Hepatocyte (in vitro differentiated cells): ENCODE results near the gene EDAR. TPM values are rescaled to one million over a fixed set of nuclear protein-coding genes. Genes with fewer than 3 reads are reported as not detected.

ENCODE experiments used
- DNase-seq: peaks from one replicate; pipeline ENCODE4 v3.0.0-alpha.2; 2016; ENCODE audit warnings: low spot score
- H2AFZ ChIP-seq: fragments of 200-600 bp; sonication (generic); 2 replicates; pipeline ENCODE4 v1.6.0; 2016; ENCODE audit warnings: antibody characterized with exemption, mild to moderate bottlenecking
- H3K27ac ChIP-seq: fragments of 200-600 bp; sonication (generic); 2 replicates; pipeline ENCODE4 v1.5.1; 2016; ENCODE audit warnings: mild to moderate bottlenecking
- H3K27me3 ChIP-seq: fragments of 200-600 bp; sonication (generic); 2 replicates; pipeline ENCODE4 v1.6.1; 2016
- H3K36me3 ChIP-seq: fragments of 200-600 bp; sonication (generic); replicated peaks from 2 replicates; pipeline ENCODE4 v1.5.1; 2016; ENCODE audit warnings: low read depth; ENCODE audit not compliant: insufficient read depth
- H3K4me1 ChIP-seq: fragments of 200-600 bp; sonication (generic); 2 replicates; pipeline ENCODE4 v1.5.1; 2016; ENCODE audit warnings: mild to moderate bottlenecking, moderate library complexity; ENCODE audit not compliant: insufficient read depth
- H3K4me2 ChIP-seq: fragments of 200-600 bp; sonication (generic); 2 replicates; pipeline ENCODE4 v1.6.0; 2016
- H3K4me3 ChIP-seq: fragments of 200-600 bp; sonication (generic); 2 replicates; pipeline ENCODE4 v1.5.1; 2016; ENCODE audit warnings: mild to moderate bottlenecking
- H3K79me2 ChIP-seq: fragments of 200-600 bp; sonication (generic); 2 replicates; pipeline ENCODE4 v1.6.0; 2017; ENCODE audit warnings: mild to moderate bottlenecking
- H3K9me2 ChIP-seq: fragments of 200-600 bp; sonication (generic); replicated peaks from 2 replicates; pipeline ENCODE4 v1.6.0; 2017; ENCODE audit warnings: mild to moderate bottlenecking; ENCODE audit not compliant: insufficient read depth
- H3K9me3 ChIP-seq: fragments of 200-600 bp; sonication (generic); 2 replicates; pipeline ENCODE4 v1.5.1; 2016; ENCODE audit warnings: low read depth, mild to moderate bottlenecking
- H4K20me1 ChIP-seq: fragments of 200-600 bp; sonication (generic); 2 replicates; pipeline ENCODE4 v1.6.0; 2016; ENCODE audit warnings: mild to moderate bottlenecking; ENCODE audit not compliant: insufficient read depth, poor library complexity, severe bottlenecking
- EZH2 ChIP-seq: fragments of 200-600 bp; sonication (generic); IDR thresholded peaks from 2 replicates; pipeline ENCODE4 v1.6.1; 2016; ENCODE audit warnings: antibody characterized with exemption, mild to moderate bottlenecking, borderline replicate concordance
- EZH2phosphoT487 ChIP-seq: fragments of 200-600 bp; sonication (generic); IDR thresholded peaks from one replicate; pipeline ENCODE4 v1.6.1; 2018; ENCODE audit warnings: antibody characterized with exemption, mild to moderate bottlenecking, low read depth, moderate library complexity; ENCODE audit not compliant: unreplicated experiment, severe bottlenecking
- WGBS: methylation state at CpG from one replicate; pipeline ENCODE4 v1.1.6; 2016; ENCODE audit warnings: low lambda C conversion rate; ENCODE audit errors: missing lambda C conversion rate; 5-methylcytosine and 5-hydroxymethylcytosine counted together
- polyA plus RNA-seq: library from polyadenylated mRNA; unstranded; fragments of >200 nt; fragmentation: Nextera tagmentation; extraction: Ambion mirVana; gene quantifications from 2 replicates; pipeline ENCODE4 v1.2.1, GENCODE V29; 2016
- total RNA-seq: library from RNA; depleted of rRNA; stranded (reverse); fragments of >200 nt; gene quantifications from 2 replicates; pipeline ENCODE4 v1.2.3, GENCODE V29; 2014
- TF ChIP-seq, protein P1 (sequence below): fragments of 200-600 bp; sonication (generic); IDR thresholded peaks from 2 replicates; pipeline ENCODE4 v1.5.1; 2016; ENCODE audit warnings: antibody characterized with exemption, mild to moderate bottlenecking; ENCODE audit not compliant: poor library complexity

The EDAR gene
- total RNA-seq (0.12 and 0.20 TPM in 2 replicates), polyA plus RNA-seq (0.07 and 0.21 TPM in 2 replicates)

DNA sequence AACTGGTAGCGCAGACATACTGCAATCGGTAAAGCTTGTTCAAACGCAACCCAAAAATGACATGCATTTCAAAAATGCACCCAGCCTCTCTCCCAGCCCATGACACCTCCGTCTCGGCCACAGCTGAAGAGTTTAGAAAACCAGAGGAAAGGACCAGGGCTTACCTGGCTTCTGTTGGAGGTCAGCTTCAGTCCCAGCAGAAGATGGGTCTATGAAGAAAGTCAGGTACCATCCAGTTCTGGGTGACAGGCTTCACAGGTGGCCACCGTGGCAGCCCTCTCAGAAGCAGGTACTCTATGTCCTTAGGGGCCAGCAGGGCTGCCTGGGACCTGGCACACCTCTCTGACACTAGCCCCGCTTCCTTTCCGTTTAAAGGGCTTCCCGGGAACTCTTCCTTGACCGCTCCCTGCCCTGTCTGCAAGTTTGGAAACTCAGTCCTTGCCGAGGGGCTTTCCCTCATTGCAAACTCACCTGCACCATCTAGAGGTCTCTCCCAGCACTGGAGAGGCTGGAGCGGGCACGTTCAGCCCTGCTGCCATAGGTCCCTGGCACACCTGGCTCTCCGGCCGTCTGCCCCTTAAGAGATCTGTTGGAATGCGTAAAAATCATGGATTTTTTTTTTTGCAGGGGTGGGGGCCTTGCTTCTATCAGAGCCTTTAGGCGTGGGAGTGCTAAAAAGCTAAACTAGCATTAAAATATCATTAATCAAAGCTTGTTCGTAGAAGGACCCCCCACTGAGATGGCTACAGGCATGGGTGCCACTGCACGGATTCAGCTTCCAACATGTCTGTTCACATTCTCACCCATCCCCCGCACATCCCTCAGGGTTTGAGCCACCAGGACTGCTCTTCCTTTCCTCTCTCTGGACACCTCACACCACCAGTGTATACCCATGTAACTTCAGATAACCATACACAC is at the start of gene EDAR:
Gene EDAR, minus strand, starts transcription at position 425 of the 918 bp plus-strand sequence. CDS start 58,206 bp downstream, outside the sequence.
- H3K27me3 ChIP-seq: peaks cover 28% of the 10 kb centered on the region
- H3K4me2 ChIP-seq: peak within 1 kb of the TSS; percentile 69
- 28% methylated on average over 20 of the region's 20 CpGs for WGBS
- peak within 1 kb of the TSS; percentile 25 for H2AFZ ChIP-seq
- H3K79me2 ChIP-seq: no peaks in the 10 kb centered on the region
- peak; percentile 77 for DNase-seq
- H3K36me3 ChIP-seq: no peaks in the 10 kb centered on the region
- TF ChIP-seq EZH2: no peak
- TF ChIP-seq, protein P1, sequence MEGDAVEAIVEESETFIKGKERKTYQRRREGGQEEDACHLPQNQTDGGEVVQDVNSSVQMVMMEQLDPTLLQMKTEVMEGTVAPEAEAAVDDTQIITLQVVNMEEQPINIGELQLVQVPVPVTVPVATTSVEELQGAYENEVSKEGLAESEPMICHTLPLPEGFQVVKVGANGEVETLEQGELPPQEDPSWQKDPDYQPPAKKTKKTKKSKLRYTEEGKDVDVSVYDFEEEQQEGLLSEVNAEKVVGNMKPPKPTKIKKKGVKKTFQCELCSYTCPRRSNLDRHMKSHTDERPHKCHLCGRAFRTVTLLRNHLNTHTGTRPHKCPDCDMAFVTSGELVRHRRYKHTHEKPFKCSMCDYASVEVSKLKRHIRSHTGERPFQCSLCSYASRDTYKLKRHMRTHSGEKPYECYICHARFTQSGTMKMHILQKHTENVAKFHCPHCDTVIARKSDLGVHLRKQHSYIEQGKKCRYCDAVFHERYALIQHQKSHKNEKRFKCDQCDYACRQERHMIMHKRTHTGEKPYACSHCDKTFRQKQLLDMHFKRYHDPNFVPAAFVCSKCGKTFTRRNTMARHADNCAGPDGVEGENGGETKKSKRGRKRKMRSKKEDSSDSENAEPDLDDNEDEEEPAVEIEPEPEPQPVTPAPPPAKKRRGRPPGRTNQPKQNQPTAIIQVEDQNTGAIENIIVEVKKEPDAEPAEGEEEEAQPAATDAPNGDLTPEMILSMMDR: peak; percentile 80
- no peaks in the 10 kb centered on the region for H4K20me1 ChIP-seq
- H3K4me3 ChIP-seq: no peak within 1 kb of the TSS
- peaks cover 16% of the 10 kb centered on the region for H3K4me1 ChIP-seq
- H3K27ac ChIP-seq: no peak within 1 kb of the TSS
- H3K9me2 ChIP-seq: no peaks in the 10 kb centered on the region
- H3K9me3 ChIP-seq: no peaks in the 10 kb centered on the region

DNA sequence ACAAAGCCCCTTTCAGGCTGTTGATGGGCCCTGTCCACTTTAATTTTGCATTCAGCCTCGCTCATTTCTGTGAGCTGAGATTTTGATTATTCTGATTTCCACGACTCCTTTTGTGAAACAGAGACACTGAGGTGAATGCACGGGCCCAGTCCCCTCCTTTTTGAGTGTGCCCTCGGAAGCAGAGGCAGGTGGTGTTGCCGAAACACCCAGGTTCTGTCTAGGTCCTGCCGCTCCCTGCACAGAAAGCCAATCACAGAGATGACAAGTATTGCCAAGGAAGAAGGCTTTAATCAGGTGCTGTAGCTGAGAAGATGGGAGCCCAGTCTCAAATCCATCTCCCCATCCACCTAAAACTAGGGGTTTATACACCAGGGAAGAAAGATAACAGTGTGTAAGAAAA is 44.2 kb upstream of the EDAR start:
- WGBS: 94% methylated on average over 6 of the region's 6 CpGs
- Histone ChIP-seq H3K27me3 (no peaks in the 10 kb centered on the region), H3K9me2 (no peaks in the 10 kb centered on the region), H2AFZ (no peak overlapping the region), H3K4me3 (no peak overlapping the region), H3K36me3 (no peaks in the 10 kb centered on the region), H3K4me2 (no peak overlapping the region), H3K79me2 (no peaks in the 10 kb centered on the region), H3K27ac (no peak overlapping the region), H3K9me3 (no peaks in the 10 kb centered on the region), H3K4me1 (peaks cover 9% of the 10 kb centered on the region), H4K20me1 (no peaks in the 10 kb centered on the region)
- TF ChIP-seq, protein P1: no peak
- no peak for TF ChIP-seq EZH2phosphoT487
- TF ChIP-seq EZH2: no peak
- no peak for DNase-seq

DNA sequence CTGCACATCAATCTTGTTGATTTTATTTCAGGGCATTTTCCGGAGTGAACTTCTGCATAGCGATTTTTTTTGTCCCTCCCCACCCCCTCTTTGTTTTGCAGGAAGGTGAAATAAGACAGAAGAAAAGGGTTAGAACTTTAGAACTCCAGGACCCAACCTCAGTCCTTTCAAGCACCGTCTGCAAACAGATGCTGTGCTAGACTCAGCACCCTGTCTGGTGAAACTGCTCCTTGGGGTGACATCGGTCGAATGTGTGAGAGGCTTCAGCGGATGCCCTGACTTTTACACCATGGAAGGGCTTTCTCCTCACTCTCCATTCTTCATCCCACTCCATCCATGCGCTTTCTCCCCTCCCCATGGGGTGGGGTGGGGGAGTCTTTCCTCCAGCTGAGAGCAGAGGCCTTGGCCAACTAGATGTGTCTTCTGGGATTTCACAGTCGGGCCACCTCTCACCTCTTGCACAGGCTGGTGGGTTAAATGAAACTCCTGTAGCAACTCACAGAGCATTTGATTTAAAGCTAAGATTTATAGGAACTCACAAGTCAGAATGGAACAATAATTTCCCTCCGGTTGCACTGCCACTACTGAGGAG is 43.3 kb upstream of the EDAR start:
- no peaks in the 10 kb centered on the region for H3K27me3 ChIP-seq
- peak overlapping the region; percentile 34 for H3K4me3 ChIP-seq
- no peak overlapping the region for H3K27ac ChIP-seq
- TF ChIP-seq EZH2 (no peak), EZH2phosphoT487 (no peak)
- TF ChIP-seq, protein P1: no peak
- no peaks in the 10 kb centered on the region for H3K9me3 ChIP-seq
- H3K36me3 ChIP-seq: no peaks in the 10 kb centered on the region
- H3K9me2 ChIP-seq: no peaks in the 10 kb centered on the region
- peaks cover 9% of the 10 kb centered on the region for H3K4me1 ChIP-seq
- WGBS: 61% methylated on average over 9 of the region's 9 CpGs
- H3K79me2 ChIP-seq: no peaks in the 10 kb centered on the region
- H4K20me1 ChIP-seq: no peaks in the 10 kb centered on the region
- DNase-seq: no peak
- H3K4me2 ChIP-seq: peak overlapping the region; percentile 89
- H2AFZ ChIP-seq: peak overlapping the region; percentile 71
